Measurements from ENCODE around the gene BMP5. TPM values are rescaled to one million over a fixed set of nuclear protein-coding genes. Genes with fewer than 3 reads are reported as not detected.

BMP5 gene
- total and polyA plus RNA-seq, 2 donors from 2014 or later = 0.76 to 0.86 TPM

DNA sequence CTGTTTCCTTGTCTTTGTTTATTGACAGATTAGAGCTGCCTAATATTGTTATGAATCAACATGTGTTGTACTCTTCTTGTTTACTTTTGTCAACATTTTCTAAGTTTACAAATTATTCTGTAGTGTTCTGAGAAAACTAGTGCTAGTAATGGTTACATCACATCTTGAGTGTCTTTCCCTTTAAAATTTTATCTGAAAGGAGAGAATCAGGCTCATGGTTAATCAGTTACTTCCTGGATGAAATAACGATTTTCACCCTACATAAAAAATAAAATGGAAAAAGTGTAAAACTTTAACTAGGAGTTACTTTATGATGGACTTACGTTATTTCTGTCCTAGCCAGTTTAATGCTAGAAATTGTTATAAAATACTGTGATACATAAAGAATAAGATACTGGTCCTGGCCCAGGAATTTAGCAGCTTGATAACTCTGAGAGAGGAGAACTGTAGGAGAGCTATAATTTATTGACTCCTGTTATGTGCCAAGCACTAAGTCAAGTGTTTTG, 26.4 kb upstream of the BMP5 start:
- FAIRE-seq = no peak
- TF ChIP-seq, protein P1, sequence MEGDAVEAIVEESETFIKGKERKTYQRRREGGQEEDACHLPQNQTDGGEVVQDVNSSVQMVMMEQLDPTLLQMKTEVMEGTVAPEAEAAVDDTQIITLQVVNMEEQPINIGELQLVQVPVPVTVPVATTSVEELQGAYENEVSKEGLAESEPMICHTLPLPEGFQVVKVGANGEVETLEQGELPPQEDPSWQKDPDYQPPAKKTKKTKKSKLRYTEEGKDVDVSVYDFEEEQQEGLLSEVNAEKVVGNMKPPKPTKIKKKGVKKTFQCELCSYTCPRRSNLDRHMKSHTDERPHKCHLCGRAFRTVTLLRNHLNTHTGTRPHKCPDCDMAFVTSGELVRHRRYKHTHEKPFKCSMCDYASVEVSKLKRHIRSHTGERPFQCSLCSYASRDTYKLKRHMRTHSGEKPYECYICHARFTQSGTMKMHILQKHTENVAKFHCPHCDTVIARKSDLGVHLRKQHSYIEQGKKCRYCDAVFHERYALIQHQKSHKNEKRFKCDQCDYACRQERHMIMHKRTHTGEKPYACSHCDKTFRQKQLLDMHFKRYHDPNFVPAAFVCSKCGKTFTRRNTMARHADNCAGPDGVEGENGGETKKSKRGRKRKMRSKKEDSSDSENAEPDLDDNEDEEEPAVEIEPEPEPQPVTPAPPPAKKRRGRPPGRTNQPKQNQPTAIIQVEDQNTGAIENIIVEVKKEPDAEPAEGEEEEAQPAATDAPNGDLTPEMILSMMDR (IDR thresholded peaks at IDR 0.05; ENCODE audit: borderline replicate concordance, extremely low read depth, insufficient read depth) = no peak
- Histone ChIP-seq H3K36me3 (ENCODE audit: control insufficient read depth in 2 of 3, insufficient read depth in 3 of 3, low read length in 3 of 3) (no peaks in the 10 kb centered on the region), H3K9me3 (ENCODE audit: control insufficient read depth in 2 of 3, insufficient read depth in 1 of 3, low read length in 3 of 3) (no peaks in the 10 kb centered on the region), H3K4me1 (ENCODE audit: control insufficient read depth in 2 of 3, insufficient read depth in 2 of 3, low read depth in 1 of 3, low read length in 3 of 3) (no peaks in the 10 kb centered on the region), H3K4me3 (ENCODE audit: low read length in 3 of 3) (no peak overlapping the region), H3K9ac (ENCODE audit: low read length in 3 of 3) (no peak overlapping the region), H3K27me3 (ENCODE audit: control insufficient read depth, insufficient read depth, low read length) (no peaks in the 10 kb centered on the region), H3K27ac (ENCODE audit: low read depth in 2 of 2, low read length in 2 of 2) (no peak overlapping the region)
- intact Hi-C loops (cut with DNase I) = no loop called here
- DNase-seq = peak in 2 of 5 donors; percentile 14

DNA sequence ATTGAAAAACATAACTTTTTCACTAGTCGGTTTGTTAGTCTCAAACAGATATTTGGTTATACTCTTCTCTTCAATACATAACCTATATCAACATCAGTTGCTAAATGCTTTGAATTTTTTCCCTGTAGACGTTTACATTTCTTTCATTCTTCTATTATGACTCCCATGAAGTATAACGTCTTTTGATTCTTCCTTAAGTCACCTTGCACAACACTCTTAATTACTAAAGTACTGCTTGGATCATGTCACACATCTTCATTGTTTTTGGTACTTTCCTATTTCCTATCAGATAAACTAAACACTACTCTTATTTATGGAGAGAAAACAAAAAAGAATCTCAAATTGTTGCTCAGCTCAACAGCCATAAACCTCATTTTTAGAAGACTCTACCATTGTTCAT, 23.0 kb upstream of the BMP5 start:
- Histone ChIP-seq H3K9me3 (ENCODE audit: control insufficient read depth in 2 of 3, insufficient read depth in 1 of 3, low read length in 3 of 3) (no peaks in the 10 kb centered on the region), H3K4me3 (ENCODE audit: low read length in 3 of 3) (no peak overlapping the region), H3K27me3 (ENCODE audit: control insufficient read depth, insufficient read depth, low read length) (no peaks in the 10 kb centered on the region), H3K4me1 (ENCODE audit: control insufficient read depth in 2 of 3, insufficient read depth in 2 of 3, low read depth in 1 of 3, low read length in 3 of 3) (no peaks in the 10 kb centered on the region), H3K27ac (ENCODE audit: low read depth in 2 of 2, low read length in 2 of 2) (no peak overlapping the region), H3K9ac (ENCODE audit: low read length in 3 of 3) (no peak overlapping the region), H3K36me3 (ENCODE audit: control insufficient read depth in 2 of 3, insufficient read depth in 3 of 3, low read length in 3 of 3) (no peaks in the 10 kb centered on the region)
- intact Hi-C loops (cut with DNase I) = no loop called here
- DNase-seq = no peak
- TF ChIP-seq, protein P1 (IDR thresholded peaks at IDR 0.05; ENCODE audit: borderline replicate concordance, extremely low read depth, insufficient read depth) = no peak
- no peak for FAIRE-seq

DNA sequence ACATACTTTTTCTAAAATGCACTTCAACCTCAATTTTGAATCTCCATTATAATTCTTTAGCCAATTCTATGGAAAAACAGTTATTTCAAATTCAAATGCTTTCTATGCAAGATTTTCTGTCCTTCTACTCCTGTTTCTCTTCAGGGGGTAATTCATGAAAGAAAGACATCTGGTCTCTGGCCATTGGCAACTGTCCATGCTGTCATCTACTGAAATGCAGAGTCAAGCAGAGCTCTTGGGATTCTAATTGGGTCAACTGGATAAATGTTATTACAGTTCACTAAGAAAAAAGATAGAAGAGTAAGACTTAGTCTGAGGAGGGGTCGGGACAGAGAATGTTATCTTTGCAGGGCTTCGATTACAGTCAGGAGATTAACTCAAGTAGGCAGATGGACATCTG, 22.0 kb upstream of the BMP5 start:
- Histone ChIP-seq H3K27me3 (ENCODE audit: control insufficient read depth, insufficient read depth, low read length) (no peaks in the 10 kb centered on the region), H3K4me1 (ENCODE audit: control insufficient read depth in 2 of 3, insufficient read depth in 2 of 3, low read depth in 1 of 3, low read length in 3 of 3) (no peaks in the 10 kb centered on the region), H3K9ac (ENCODE audit: low read length in 3 of 3) (no peak overlapping the region), H3K9me3 (ENCODE audit: control insufficient read depth in 2 of 3, insufficient read depth in 1 of 3, low read length in 3 of 3) (no peaks in the 10 kb centered on the region), H3K4me3 (ENCODE audit: low read length in 3 of 3) (no peak overlapping the region), H3K36me3 (ENCODE audit: control insufficient read depth in 2 of 3, insufficient read depth in 3 of 3, low read length in 3 of 3) (no peaks in the 10 kb centered on the region), H3K27ac (ENCODE audit: low read depth in 2 of 2, low read length in 2 of 2) (no peak overlapping the region)
- intact Hi-C loops (cut with DNase I) = no loop called here
- no peak for FAIRE-seq
- DNase-seq = no peak
- TF ChIP-seq, protein P1 (IDR thresholded peaks at IDR 0.05; ENCODE audit: borderline replicate concordance, extremely low read depth, insufficient read depth) = no peak
